D721Med (cell line): ENCODE data around the gene SLC24A4.

Experiments used
- DNase-seq: peaks from one replicate; pipeline ENCODE4 v3.0.0; 2011; ENCODE audit warnings: low spot score; ENCODE audit not compliant: insufficient read length
- FAIRE-seq: peaks from 2 replicates; lab custom pipeline; 2011; peaks lifted over from hg19 to GRCh38; lab: Jason Lieb, UNC
- TF ChIP-seq, protein P1 (sequence below): IDR thresholded peaks from 2 replicates; pipeline ENCODE4 v1.5.1; 2012; ENCODE audit warnings: mild to moderate bottlenecking, control low read depth; ENCODE audit not compliant: insufficient read depth; ENCODE audit errors: missing control alignments

SLC24A4 gene

DNA sequence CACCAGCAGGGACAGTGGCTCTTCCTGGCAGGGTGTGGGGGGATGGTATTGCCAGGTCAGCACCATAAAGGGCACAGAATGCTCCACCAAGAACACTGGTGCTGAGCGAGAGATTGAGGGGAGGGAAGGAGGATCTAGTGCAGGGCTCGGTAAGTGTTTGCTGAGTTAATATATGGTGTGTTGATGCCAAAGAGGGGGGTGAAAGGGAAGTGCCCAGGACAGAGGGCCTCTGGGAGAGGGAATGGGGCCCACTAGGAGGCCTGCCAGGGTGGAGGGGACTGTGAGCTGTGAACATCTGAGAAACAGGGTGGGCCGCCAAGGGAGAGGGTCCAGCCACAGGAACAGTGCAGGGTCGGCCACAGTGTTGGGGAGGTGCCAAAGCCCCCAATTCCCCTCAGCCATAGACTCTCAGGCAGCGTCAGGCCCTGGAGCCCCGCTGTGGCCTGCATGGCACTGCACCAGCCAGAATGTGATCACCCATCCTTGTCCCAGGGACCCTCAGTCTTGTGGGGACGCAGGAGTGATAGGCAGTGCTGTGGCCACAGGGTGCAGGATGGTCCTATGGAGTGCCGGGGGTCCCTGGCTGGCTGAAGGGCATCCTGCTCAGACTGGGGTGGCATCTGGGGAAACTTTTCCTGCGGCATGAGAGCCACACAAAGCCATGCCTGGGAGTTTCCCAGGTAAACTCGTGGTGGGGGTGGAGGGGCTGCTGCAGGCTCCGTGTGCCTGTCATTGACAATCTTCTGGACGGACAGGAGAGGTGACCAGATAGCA lies 202.5 kb downstream of the SLC24A4 start:
- no peak for DNase-seq
- no peak for FAIRE-seq
- TF ChIP-seq, protein P1, sequence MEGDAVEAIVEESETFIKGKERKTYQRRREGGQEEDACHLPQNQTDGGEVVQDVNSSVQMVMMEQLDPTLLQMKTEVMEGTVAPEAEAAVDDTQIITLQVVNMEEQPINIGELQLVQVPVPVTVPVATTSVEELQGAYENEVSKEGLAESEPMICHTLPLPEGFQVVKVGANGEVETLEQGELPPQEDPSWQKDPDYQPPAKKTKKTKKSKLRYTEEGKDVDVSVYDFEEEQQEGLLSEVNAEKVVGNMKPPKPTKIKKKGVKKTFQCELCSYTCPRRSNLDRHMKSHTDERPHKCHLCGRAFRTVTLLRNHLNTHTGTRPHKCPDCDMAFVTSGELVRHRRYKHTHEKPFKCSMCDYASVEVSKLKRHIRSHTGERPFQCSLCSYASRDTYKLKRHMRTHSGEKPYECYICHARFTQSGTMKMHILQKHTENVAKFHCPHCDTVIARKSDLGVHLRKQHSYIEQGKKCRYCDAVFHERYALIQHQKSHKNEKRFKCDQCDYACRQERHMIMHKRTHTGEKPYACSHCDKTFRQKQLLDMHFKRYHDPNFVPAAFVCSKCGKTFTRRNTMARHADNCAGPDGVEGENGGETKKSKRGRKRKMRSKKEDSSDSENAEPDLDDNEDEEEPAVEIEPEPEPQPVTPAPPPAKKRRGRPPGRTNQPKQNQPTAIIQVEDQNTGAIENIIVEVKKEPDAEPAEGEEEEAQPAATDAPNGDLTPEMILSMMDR = no peak

DNA sequence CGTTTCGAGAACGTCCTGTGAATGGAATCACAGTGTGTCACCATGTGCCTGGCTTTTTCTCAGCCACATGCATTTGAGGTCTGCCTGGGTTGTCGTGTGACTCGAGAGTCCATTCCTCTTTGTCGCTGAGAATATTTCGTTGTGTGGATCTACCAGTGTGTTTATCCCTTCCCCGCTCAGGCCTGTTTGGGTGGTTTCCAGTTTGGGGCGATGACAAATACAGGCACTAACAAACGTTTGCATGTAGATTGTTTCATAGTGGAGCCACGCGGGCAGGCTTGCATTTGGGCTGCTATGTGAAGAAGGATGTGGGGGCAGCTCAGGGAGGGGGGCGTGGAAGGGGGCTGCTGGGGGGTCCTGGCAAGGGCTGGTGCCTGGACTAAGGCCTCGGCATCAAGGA lies 204.8 kb downstream of the SLC24A4 start:
- no peak for DNase-seq

DNA sequence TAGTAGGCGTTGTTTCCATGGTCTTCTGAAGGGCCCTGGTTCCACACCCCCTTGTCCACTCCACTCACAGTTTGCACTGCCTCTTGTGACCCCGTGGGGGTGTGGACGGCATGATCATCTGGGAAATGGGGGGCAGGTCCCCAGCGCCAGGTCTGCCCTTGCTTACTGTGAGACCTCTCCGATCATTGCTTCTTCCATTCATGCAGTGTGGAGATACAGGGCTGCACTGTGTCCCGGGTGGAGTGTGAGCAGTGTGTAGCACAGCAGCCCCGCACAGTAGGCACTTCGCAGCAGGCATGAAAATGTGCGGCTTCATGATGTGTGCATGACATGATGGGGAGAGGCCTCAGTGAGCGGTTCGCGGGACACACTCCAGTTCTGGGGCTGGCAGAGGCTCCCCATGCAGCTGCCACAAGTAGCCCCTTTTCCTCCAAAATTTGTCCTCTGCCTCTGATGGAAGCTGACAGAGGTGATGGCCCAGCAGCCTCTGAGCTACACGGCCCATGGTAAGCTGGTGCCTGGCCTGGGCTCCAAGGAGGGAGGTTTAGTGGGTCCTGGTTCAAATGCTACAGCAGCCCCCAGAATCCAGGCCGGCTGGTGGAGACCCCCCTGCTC lies 205.6 kb downstream of the SLC24A4 start:
- TF ChIP-seq, protein P1 = no peak
- FAIRE-seq = no peak
- DNase-seq = no peak

More for the DNA sequence above, 204.8 kb downstream of the SLC24A4 start:
- no peak for FAIRE-seq
- TF ChIP-seq, protein P1 = no peak

DNA sequence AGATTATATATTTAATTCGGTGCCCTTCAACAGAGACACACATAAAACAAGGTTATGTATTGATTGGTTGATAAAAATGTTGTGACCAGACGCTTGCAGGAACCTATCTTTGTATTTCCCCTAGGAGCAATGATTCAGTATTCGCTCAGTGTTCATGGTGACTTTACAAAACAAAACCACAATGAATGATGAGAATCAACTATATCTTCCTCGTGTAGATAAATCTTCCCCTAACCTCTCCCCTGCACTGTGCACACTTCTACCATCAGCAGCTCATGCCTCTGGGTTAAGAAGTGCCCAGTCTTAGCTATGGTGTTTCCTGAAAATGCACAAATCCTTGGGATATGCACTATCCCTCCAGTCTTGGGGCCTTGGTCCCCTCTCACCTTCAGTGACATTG lies 206.9 kb downstream of the SLC24A4 start:
- DNase-seq (no peak), FAIRE-seq (no peak)
- TF ChIP-seq, protein P1 = no peak

GRCh38 chr14:92531106-92531873 lies 208.3 kb downstream of the SLC24A4 start:
- DNase-seq = no peak
- TF ChIP-seq, protein P1 = no peak
- FAIRE-seq = no peak

GRCh38 chr14:92532490-92533163 lies 209.7 kb downstream of the SLC24A4 start:
- DNase-seq (no peak), FAIRE-seq (no peak)
- TF ChIP-seq, protein P1 = no peak
